HG02588 (cell line): ENCODE results near the gene KLK7.
"Not testable (repeated sequence)": the region's sequence is repeated elsewhere in the genome, so short reads cannot be mapped to it uniquely, and the experiment has no call there.

Experiments
- ATAC-seq: cut with Tn5 transposase; IDR thresholded peaks from one replicate; pipeline ENCODE4 v1.9.1; 2021; ENCODE audit warnings: mild to moderate bottlenecking, moderate library complexity; ENCODE audit not compliant: unreplicated experiment

The KLK7 gene

DNA sequence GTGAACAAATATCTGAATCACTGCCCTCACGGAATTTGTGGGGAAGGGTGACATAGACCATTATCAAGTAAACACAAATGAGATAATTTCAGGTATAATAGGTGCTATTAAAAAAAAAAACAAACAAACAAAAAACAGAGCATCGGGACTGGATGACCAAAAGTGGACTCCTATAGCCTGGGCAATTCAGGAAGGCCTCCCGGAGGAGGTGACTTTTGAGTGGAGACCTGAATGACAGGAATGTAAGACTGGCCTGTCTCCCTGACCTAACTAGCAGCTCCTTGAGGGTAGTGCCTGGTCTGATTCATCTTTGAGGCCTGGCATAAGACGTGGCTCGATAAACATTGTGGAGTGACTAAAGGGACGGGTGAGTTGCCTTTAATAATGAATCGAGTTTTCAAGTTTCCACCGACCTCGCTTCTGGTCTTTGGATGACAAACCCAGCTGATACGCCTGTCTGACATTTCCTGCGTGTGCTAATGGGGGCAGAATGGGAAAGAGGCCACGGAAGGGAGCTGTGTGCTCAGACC, 29.0 kb upstream of the KLK7 start:
- no peak for ATAC-seq

DNA sequence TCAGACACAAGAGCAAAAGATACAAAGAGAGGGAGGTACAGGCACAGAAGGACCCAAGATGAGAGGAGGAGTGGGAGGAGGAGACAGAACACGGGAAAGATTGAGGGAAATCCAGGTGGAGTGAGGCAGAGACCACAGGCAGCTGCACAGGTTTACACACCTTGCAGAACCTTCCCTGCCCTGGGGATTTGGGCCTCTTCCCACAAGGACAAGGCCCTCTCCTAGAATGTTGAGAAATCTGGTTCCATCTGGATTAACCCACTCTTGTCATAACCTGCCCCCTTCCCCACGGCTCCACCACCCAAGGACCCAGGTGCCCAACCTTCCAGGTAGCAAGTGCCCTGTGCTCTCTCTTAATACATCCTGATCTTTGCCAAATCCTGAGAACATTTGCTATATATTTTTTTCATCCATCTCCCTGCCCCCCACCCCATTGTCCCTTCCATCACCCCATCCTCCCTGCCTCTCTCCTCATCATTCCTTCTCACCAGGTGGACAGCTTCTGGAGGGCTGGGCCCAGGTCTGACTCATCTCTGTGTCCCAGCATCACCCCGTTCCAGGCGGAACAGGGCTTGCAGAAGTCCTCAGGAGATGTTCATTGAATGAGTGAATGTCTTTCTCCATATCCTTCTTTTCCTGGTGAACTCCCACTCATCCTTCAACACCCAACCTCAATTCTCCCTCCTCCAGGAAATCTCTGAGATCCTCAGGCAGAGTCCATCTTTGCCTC, 26.5 kb upstream of the KLK7 start:
- no peak for ATAC-seq

DNA sequence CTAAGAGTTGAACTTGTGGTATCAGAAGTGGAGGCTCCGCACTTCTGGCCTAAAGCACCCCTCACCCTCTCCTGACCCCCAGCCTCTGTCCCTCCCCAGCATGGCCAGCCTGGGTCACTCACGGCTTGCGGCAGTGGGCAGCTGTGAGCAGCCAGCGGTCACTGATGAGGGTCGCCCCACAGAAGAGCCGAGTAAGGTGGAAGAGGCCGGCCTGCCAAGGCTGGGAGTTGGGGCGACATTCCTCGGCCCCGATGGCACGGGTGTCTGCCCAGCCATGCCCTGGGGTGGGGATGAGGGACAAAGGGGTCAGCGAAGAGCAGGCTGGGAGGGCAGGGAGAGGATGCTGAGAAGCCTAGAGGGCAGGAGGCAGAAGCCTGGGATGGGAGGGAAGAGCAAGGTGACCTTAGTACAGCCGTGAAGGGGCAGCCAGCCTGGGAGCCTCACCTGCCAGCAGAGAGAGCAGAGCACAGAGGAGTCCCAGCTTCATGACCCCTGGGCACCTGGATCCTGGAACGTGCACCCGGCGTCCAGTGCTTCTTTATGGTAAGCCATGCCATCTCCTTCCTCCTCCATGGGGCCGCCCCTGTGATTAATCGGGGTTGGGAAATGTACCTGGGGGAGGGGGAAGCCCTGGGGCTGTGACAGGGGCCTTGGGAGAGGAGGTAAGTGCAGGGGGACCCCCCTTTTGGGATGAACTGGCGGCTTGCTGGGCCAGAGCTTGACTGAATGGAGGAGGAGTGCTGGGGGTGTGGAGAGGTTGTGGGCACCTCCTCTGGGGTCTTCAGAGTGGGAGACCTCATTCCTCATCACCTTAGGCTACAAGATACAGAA, 25.6 kb upstream of the KLK7 start:
- ATAC-seq, result no peak

DNA sequence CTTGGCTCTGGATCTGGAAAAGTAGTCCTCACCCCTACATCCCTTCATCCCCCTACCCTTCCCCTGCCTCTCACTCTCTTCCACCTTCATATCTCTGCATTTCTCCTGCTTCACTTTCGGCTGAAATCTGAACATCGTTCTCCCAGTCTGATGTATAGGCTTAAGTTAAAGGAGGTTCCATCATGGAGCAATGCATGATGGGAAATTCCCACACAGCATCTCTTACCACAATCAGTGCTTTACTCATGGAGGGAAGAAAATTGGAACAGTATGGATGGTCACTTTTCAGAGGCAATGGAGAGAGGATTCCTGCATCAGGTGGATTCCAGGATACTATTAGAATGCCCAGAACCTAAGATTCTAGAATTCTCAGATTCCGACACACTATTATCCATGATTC, 23.8 kb upstream of the KLK7 start:
- no peak for ATAC-seq

DNA sequence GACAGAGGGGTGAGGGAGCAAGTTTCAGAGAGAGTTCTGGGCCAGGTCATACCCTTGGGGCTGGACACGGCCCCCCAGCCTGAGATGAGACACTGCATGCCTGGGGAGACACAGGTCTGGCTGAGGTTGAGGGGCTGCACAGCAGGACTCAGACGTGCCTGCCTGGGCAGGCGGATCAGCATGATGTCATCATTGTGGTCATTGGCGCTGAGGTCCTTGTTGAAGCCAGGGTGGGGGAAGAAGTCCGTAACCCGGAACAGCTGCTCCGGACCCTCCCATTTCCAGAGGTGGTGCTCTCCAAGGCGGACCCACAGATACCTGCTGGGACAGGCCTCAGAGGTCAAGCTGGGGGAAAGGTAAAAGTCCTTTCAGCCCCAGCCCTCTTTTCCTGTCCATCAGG, 22.7 kb upstream of the KLK7 start:
- ATAC-seq, result no peak

DNA sequence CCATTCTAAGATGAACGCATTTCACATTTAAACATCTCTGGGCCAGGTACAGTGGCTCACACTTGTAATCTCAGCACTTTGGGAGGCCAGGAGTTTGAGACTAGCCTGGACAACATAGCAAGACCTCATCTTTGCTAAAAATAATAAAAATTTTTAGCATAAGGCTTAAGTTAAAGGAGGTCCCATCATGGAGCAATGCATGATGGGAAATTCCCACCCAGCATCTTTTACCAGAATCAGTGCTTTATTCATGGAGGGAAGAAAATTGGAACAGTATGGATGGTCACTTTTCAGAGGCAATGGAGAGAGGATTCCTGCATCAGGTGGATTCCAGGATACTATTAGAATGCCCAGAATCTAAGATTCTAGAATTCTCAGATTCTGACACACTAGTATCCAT, 21.5 kb upstream of the KLK7 start:
- ATAC-seq, result no peak

DNA sequence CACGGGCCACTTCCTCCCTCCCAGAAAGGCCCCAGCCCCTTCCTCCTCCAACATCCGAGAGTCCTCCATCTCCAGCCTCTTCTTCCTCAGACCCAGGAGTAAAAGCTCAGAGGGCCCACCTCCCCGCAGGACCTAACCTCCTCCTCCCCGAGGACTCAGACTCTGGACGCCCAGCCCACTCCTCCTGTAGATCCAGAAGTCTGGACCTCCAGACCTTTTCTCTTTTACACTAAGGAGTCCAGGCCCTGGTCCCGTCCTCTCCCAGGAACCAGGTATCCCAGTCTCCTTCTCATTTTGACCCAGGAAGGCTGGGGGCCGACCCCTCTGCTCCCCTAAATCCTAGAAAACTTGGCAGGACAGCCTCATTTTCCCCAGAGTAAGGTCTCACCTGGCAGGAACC, 19.6 kb upstream of the KLK7 start:
- no peak for ATAC-seq

DNA sequence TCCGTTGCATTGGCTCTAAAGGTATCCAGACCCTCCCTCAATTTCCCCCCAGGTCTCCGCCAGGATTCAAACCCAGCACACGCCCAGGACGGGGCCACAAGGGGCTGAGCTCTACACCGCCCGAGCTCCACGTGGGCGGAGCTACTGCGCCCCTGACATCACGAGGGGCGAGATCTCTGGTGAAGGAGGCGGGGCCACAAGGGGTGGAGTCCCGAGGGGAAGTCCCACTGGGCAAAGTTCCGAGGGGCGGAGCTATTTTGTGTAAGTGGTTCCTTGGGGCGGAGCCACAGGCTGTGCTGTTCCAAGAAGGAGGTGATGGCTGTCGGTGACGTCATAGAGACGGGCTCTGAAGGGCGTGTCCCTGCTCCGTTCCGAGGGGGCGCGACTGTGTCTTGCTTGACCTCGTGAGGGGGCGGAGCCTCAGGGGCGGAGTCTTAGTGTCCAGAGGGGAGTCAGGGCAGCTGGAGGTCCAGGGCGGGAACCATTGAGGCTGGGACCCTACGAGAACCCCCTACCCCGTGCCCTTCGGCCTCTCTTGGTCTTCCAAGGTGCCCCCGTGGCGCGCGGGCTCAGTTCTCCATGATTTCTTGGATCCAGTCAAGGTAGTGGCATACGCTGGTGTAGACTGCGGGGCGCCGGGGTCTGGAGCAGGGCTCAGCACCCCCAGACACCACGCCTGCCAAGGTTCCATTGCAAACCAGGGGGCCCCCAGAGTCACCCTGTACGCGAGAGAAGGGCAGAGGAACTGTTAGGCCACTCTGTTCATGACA, 19.0 kb upstream of the KLK7 start:
- ATAC-seq, result no peak

DNA sequence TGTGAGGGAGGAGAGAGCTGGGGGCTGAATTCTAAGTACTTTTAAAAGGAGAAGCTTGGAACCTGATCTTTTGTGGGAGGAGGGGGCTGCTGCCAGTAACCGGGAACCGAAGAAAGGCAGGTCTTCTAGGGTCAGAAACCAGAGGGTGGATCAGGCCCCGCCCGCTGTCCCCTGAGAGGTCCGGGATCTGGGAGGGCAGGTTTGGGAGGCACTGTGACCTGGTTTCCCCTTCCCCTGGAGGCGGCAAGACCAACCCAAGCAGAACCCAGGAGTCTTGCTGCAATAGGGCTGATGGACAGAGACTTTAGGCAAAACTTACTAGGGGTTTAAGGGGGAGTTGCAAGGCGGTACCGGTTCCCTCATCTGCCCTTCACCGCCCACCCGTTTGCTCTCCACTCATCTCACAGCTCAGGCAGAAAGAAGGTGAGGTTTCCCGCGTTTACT, 18.4 kb upstream of the KLK7 start:
- ATAC-seq, result no peak

DNA sequence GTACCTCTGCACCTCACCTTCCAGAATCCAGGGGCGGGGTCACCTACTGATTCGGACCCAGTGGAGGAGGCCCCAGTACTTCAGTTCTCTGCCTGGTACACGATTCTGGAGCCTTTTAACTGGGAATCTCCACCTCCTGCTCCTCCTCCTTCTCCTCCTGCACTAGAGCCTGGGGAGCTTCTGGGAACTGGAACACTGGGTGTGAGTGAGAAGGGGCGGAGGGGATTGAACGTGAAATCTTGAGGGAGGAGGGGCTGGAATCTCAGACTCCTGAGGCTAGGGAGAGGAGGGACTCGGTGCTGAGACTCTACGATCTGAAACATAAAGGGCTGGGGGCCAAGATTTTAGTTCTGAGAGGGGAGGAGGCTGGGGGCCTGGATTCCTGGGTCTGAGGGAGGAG, 17.8 kb upstream of the KLK7 start, which contains the start of gene KLK8:
KLK8 (minus strand) TSS at position 90 of the 400 bp plus-strand sequence. CDS start 437 bp downstream, outside the sequence.
- ATAC-seq, result no peak

DNA sequence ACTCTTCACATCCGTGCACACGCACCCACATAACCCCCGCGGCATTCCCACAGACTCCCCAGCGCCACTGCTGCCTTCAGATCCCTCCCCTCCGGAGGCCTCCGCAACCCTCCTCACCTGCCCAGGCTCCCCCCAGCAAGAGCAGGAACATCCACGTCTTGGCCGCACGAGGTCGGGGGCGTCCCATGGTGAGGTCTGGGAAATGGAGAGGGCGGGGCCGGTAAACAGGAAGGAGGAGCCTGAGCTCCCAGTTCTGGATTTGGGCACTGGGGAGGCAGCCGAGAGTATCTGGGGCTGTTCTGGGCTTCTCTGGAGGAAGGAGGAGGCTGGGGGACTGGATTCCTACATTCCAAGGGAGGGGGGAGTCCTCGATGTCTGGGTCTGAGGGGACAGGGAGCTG, 17.3 kb upstream of the KLK7 start:
- ATAC-seq, result no peak

DNA sequence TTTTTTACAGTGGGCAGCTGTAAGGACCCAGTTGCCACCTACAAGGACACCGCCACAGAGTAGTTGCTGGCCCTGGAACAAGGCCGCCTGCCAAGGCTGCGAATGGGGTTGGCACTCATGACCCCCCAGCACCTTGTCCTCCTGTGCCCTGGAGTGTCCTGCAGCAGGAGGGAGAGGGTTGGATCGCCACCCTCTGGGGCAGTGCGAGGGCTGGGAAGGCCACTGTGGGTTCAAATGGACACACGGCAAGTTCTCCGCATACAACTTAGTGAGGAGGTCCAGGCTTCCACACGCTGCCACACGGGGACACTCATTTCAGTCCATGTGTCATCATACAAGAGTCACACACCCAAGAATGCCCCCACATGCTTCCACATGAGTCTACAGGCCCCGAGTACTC, 16.7 kb upstream of the KLK7 start:
- ATAC-seq, result no peak

DNA sequence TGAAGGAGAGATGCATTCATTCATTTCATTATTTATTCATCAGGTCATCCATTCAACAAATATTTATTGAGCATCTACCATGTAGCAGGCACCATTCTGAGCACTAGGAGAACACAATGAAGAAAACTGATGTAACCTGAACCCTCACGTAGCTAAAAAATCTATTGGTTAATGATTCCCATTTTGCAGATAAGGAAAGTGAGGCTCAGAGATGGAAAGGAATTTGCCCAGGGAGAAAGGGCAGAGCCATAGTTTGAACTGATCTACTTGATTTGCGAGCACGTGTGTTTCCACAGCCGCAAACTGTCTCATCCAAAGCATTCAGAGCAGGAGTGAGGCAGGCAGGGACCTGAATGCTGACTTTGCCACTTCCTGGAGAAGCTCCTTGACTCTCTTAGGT, 15.0 kb upstream of the KLK7 start:
- no peak for ATAC-seq

DNA sequence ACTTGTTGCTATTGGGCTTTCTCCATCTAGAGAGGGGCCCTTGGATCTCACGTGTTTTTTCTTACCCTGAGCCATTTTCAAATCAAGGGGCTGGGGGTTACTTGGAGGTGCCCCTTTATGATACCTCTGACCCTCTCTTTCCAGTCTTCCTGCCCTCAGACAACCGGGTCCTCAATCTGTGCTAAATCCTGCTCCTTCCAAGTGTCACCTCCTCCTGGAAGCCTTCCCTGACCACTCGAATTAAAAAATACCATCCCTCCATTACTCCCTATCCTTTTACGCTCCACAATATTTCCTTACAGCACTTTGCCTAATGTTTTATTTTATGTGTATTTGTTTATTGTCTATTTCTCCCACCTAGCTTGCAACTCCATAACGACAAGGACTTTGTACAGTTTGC, 14.3 kb upstream of the KLK7 start:
- no peak for ATAC-seq

DNA sequence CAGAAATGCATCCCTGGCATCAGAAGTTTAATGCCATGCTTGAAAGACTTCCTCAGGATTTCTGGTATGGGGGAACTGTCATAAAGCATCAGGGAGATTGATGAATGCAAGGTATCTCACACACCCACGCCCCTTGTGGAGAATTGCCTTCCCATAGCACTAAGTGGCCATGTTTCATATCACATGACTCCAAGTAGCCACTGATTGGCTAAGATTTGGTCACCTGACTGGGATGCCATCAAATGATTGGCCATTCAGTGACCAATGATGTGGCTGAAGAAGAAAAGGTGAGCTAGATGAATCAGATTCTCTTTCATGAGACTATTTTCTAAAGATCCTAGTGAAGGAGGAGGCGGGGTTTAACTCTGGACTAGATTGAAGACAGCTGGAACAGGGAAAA, 10.4 kb upstream of the KLK7 start:
- no peak for ATAC-seq

DNA sequence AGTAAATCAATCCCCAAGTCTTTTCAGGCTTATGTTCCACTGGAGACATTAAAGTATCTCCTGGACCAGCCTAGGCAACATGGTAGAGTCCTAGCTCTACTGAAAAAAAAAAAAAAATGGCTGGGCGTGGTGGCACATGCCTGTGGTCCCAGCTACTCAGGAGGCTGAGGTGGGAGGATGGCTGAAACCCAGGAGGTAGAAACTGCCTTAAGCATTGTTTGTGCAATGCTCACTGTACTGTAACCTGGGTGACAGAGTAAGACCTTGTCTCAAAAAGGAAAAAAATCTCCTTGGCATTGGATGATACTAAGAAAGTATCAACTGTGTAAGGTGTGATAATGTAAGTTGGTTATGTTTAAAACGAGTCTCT, 8.9 kb upstream of the KLK7 start:
- no peak for ATAC-seq

DNA sequence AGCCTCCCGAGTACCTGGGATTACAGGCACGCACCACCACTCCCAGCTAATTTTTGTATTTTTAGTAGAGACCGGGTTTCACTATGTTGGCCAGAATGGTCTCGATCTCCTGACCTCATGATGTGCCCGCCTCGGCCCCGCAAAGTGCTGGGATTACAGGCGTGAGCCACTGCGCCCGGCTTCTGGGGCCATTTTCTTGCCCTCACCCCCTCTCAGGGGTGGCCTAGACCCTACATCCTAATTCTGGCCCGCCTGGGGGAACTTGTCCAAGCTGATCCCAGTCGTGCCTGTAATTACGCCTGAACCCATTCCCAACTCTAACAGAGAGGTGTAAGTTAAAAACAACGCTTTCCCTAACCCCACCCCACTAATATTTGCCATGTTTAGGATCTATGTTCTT, 699 bp upstream of the KLK7 start:
- ATAC-seq, result not testable (repeated sequence)

DNA sequence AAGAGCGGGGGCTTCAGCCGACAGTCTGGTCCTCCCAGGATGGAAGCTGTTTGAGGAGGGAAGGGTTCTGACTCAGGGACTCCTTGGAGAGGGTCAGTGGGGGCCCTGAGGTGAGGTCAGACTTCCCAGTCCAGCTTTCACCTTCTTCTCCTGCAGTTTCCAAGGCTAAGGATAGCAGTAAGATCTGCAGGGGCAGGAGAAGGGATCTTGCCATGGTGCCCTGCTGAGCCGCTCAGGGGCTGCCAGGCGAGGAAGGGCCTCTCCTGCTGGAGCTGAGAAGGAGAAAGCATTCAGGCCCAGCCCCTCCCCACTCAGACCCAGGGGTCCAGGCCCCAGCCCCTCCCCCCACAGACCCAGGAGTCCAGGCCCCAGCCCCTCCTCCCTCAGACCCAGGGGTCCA, 1.5 kb downstream of the KLK7 start:
- no peak for ATAC-seq

DNA sequence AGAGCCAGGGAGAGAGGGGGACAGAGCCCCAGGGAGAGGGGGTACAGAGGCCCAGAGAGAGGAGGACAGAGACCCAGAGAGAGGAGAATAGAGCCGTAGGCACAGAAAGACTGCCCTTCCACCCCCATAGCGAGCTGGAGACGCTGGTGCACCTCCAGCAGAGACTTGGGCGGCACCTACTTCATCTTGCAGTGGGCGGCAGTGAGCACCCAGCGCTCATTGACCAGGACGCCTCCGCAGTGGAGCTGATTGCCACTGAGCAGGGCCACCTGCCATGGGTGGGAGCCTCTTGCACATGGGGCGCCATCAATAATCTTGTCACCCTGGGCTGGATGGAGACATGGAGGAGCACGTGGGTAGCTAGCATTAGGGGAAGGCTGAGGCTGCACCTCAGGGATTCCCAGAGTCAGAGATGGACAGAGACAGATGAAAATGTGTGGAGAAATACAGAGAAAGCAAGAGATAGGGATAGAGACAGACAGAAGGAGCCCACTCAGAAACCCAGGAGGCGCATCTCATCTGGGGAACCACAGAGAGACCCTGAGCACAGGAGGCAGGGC, 2.0 kb downstream of the KLK7 start:
- no peak for ATAC-seq

DNA sequence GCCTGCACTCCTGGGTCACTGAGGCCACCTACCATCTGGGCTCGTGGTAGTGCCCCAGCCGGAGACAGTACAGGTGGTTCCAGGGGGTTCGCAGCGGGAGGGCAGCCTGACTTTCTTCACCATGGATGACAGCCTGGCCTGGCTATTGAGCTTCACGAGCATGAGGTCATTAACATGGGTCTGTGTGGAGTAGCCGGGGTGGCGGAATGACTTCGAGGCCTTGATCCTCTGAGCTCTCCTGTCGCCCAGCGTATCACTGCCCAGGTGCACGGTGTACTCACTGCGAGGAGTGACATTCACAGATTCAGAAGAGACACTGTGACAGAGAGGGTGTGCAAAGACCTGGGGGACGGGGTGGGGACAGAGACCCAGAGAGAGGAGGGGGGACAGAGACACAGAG, 3.5 kb downstream of the KLK7 start:
- ATAC-seq, result no peak

DNA sequence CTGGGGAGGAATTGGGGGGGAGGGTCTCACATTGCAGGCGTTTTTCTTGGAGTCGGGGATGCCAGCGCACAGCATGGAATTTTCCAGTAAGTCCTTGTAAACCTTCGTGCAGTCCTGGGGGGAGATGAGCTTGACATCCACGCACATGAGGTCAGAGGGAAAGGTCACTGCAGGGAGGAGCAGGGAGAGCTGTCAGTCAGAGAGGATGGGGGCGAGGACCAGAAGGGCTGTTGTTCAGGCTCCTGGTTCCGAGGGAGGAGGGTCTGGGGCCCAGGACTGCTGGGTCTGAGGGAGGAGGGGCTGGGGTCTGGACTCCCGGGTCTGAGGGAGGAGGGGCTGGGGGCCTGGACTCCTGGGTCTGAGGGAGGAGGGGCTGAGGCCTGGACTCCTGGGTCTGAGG, 4.0 kb downstream of the KLK7 start:
- ATAC-seq, result no peak
